K562 (cell line): ENCODE data around the gene ABHD8. TPM values are rescaled to one million over a fixed set of nuclear protein-coding genes. Genes with fewer than 3 reads are reported as not detected.
A peak's percentile ranks its signal among the peaks of the same experiment; 100 is the strongest.

Experiments
- ATAC-seq: fragments of 200-7000 bp; cut with Tn5 transposase; 3 replicates; pipeline ENCODE4 v1.9.1; 2020; ENCODE audit warnings: moderate library complexity
- BruUV-seq: library from RNA; stranded (reverse); fragments of 400-500 nt; replicated peaks from 2 replicates; lab custom pipeline; 2021; lab: Mats Ljungman, UMichigan
- CTCF ChIA-PET: fragments of 300-600 bp; formaldehyde crosslinking; extraction: SDS; loops from one replicate; lab custom pipeline; 2021; ENCODE audit warnings: low intra/inter-chr PET ratio; lab: Yijun Ruan, JAX
- POLR2A ChIA-PET: fragments of 300-600, 350-650 bp; sonication (Branson Sonifier 250); formaldehyde crosslinking; extraction: SDS; loops from one replicate; lab custom pipeline; 2021; ENCODE audit warnings: antibody characterized with exemption, inconsistent platforms; lab: Yijun Ruan, JAX
- DNase-seq, 4 experiments: peaks; one replicate each; pipeline versions ENCODE4 v3.0.0 to v3.0.0-alpha.2; 2011 to 2018; ENCODE audit warnings: low spot score in 3 of 4, mixed read lengths in 3 of 4; ENCODE audit errors: extremely low read depth in 1 of 4
- FAIRE-seq: peaks from 2 replicates; lab custom pipeline; 2011; peaks lifted over from hg19 to GRCh38; lab: Jason Lieb, UNC
- H2AFZ ChIP-seq: 2 replicates; pipeline ENCODE4 v1.6.0; 2011; ENCODE audit warnings: low read depth, low read length, control low read depth, inconsistent platforms
- H3K27ac ChIP-seq: fragments of 200-600 bp; 3 replicates; pipeline ENCODE4 v1.8.0; 2011; ENCODE audit warnings: low read depth, mild to moderate bottlenecking, control low read depth, inconsistent platforms, low read length, moderate library complexity, mixed read lengths; ENCODE audit errors: extremely low read depth
- H3K27me3 ChIP-seq, 2 experiments: fragments of 300-600 bp in 1 of 2; 2 replicates in 1 of 2; 3 replicates in 1 of 2; pipeline versions ENCODE4 v1.6.0 to v1.8.0; 2011; ENCODE audit warnings: inconsistent platforms in 2 of 2, low read length in 2 of 2, mild to moderate bottlenecking in 1 of 2, mixed read lengths in 1 of 2, moderate library complexity in 1 of 2; ENCODE audit not compliant: control insufficient read depth in 2 of 2, insufficient read depth in 2 of 2
- H3K36me3 ChIP-seq: fragments of 300-600 bp; 3 replicates; pipeline ENCODE4 v1.8.0; 2011; ENCODE audit warnings: mild to moderate bottlenecking, low read length, inconsistent platforms; ENCODE audit not compliant: control insufficient read depth, insufficient read depth
- H3K4me1 ChIP-seq, 2 experiments: fragments of 200-600 bp in 1 of 2; replicated peaks in 1 of 2; 2 replicates in 1 of 2; 3 replicates in 1 of 2; pipeline versions ENCODE4 v1.5.1 to v1.8.0; 2011; ENCODE audit warnings: inconsistent platforms in 2 of 2, low read length in 2 of 2, mild to moderate bottlenecking in 1 of 2, mixed read lengths in 1 of 2, moderate library complexity in 1 of 2; ENCODE audit not compliant: control insufficient read depth in 2 of 2, insufficient read depth in 2 of 2
- H3K4me2 ChIP-seq: 2 replicates; pipeline ENCODE4 v1.6.1; 2011; ENCODE audit warnings: low read length, control low read depth, inconsistent platforms, mixed read lengths; ENCODE audit not compliant: insufficient read depth
- H3K4me3 ChIP-seq: fragments of 200-600 bp; sonication (generic), shearing (Covaris generic); 2 replicates; pipeline ENCODE4 v1.5.1; 2016; ENCODE audit warnings: control low read depth, inconsistent platforms
- H3K79me2 ChIP-seq: fragments of 200-600 bp; 3 replicates; pipeline ENCODE4 v1.8.0; 2011; ENCODE audit warnings: low read length, inconsistent platforms; ENCODE audit not compliant: control insufficient read depth, insufficient read depth
- H3K9ac ChIP-seq, 2 experiments: 2 replicates each; pipeline versions ENCODE4 v1.6.0 to v1.6.1; 2011; ENCODE audit warnings: low read depth in 2 of 2, low read length in 2 of 2, control low read depth in 1 of 2, inconsistent platforms in 1 of 2, mild to moderate bottlenecking in 1 of 2, mixed read lengths in 1 of 2; ENCODE audit not compliant: insufficient read depth in 1 of 2
- H3K9me1 ChIP-seq: one replicate; pipeline ENCODE4 v1.6.0; 2011; ENCODE audit warnings: inconsistent platforms, mild to moderate bottlenecking, low read length, moderate library complexity; ENCODE audit not compliant: control insufficient read depth, insufficient read depth
- H3K9me3 ChIP-seq: replicated peaks from 2 replicates; pipeline ENCODE4 v1.5.1; 2011; ENCODE audit warnings: low read depth, low read length, inconsistent platforms; ENCODE audit not compliant: control insufficient read depth, insufficient read depth
- H4K20me1 ChIP-seq: replicated peaks from 2 replicates; pipeline ENCODE4 v1.6.1; 2011; ENCODE audit warnings: low read length, inconsistent platforms, mixed read lengths; ENCODE audit not compliant: control insufficient read depth, insufficient read depth
- ARNT ChIP-seq, 2 experiments: fragments of 450-650 bp; IDR thresholded peaks; 2 replicates each; pipeline ENCODE4 v1.6.1; 2016; ENCODE audit warnings: mild to moderate bottlenecking in 1 of 2
- CREB5 ChIP-seq: fragments of 250-450 bp; sonication (Bioruptor Pico); IDR thresholded peaks from 2 replicates; pipeline ENCODE4 v1.5.0; 2020; ENCODE audit warnings: mild to moderate bottlenecking
- EZH2 ChIP-seq: IDR thresholded peaks from 2 replicates; pipeline ENCODE4 v1.6.1; 2012; ENCODE audit warnings: low read depth, mild to moderate bottlenecking, inconsistent platforms, low read length, borderline replicate concordance
- FIP1L1 ChIP-seq: fragments of 200-400 bp; formaldehyde crosslinking; IDR thresholded peaks from 2 replicates; pipeline ENCODE4 v1.6.1; 2018; ENCODE audit warnings: mild to moderate bottlenecking, low read depth, low read length; ENCODE audit not compliant: poor library complexity, severe bottlenecking
- GATA2 ChIP-seq: sonication (generic); formaldehyde crosslinking; IDR thresholded peaks from 2 replicates; pipeline ENCODE4 v1.4.0; 2020; ENCODE audit warnings: mild to moderate bottlenecking, missing genetic modification reagents
- GTF2A2 ChIP-seq: IDR thresholded peaks from 2 replicates; pipeline ENCODE4 v1.6.1; 2016; ENCODE audit warnings: mild to moderate bottlenecking, missing genetic modification characterization, missing compliant biosample characterization
- HNRNPK ChIP-seq: fragments of 200-400 bp; formaldehyde crosslinking; IDR thresholded peaks from one replicate; pipeline ENCODE4 v1.6.1; 2018; ENCODE audit warnings: mild to moderate bottlenecking, low read depth, low read length; ENCODE audit not compliant: poor library complexity, severe bottlenecking
- KAT2B ChIP-seq: IDR thresholded peaks from one replicate; pipeline ENCODE4 v1.6.1; 2012; ENCODE audit warnings: low read depth, mild to moderate bottlenecking, control low read depth, inconsistent platforms, low read length, moderate library complexity
- KDM5B ChIP-seq: fragments of 200-600 bp; sonication (generic); IDR thresholded peaks from 2 replicates; pipeline ENCODE4 v1.6.1; 2012; ENCODE audit warnings: low read depth, mild to moderate bottlenecking, moderate library complexity, low read length, control low read depth, inconsistent platforms; ENCODE audit not compliant: insufficient replicate concordance
- NFIC ChIP-seq: fragments of 450-650 bp; IDR thresholded peaks from 2 replicates; pipeline ENCODE4 v1.6.1; 2017; ENCODE audit warnings: mild to moderate bottlenecking, inconsistent platforms
- PHB2 ChIP-seq: fragments of 450-650 bp; IDR thresholded peaks from 2 replicates; pipeline ENCODE4 v1.6.1; 2017; ENCODE audit warnings: low read depth
- RBBP5 ChIP-seq: fragments of 200-600 bp; sonication (generic); IDR thresholded peaks from 2 replicates; pipeline ENCODE4 v1.6.1; 2012; ENCODE audit warnings: borderline replicate concordance, mild to moderate bottlenecking, low read length, control low read depth, inconsistent platforms; ENCODE audit not compliant: insufficient read depth, poor library complexity, severe bottlenecking
- RBFOX2 ChIP-seq: fragments of 200-400 bp; formaldehyde crosslinking; IDR thresholded peaks from 2 replicates; pipeline ENCODE4 v1.6.1; 2017; ENCODE audit warnings: low read depth, mild to moderate bottlenecking, low read length, moderate library complexity
- SAP30 ChIP-seq: fragments of 200-600 bp; sonication (generic); IDR thresholded peaks from 2 replicates; pipeline ENCODE4 v1.6.1; 2012; ENCODE audit warnings: borderline replicate concordance, low read depth, mild to moderate bottlenecking, moderate library complexity, low read length, control low read depth, inconsistent platforms; ENCODE audit not compliant: insufficient read depth, poor library complexity, severe bottlenecking
- ZBTB43 ChIP-seq: sonication (generic); formaldehyde crosslinking; IDR thresholded peaks from 2 replicates; pipeline ENCODE4 v1.8.0; 2023; ENCODE audit warnings: mild to moderate bottlenecking, missing genetic modification reagents
- ZBTB7A ChIP-seq: IDR thresholded peaks from 2 replicates; pipeline ENCODE4 v1.6.1; 2011; ENCODE audit warnings: low read depth, mild to moderate bottlenecking, low read length, moderate library complexity, borderline replicate concordance; ENCODE audit not compliant: control insufficient read depth
- ZKSCAN1 ChIP-seq: fragments of 150-350 bp; IDR thresholded peaks from 2 replicates; pipeline ENCODE4 v1.6.1; 2016; ENCODE audit warnings: low read depth, low read length
- ZNF165 ChIP-seq: fragments of 250-450 bp; sonication (Bioruptor Pico); IDR thresholded peaks from 2 replicates; pipeline ENCODE4 v1.4.0; 2020; ENCODE audit warnings: borderline replicate concordance
- ZNF57 ChIP-seq: fragments of 450-650 bp; formaldehyde crosslinking; IDR thresholded peaks from 2 replicates; pipeline ENCODE4 v1.4.0; 2020; ENCODE audit warnings: mild to moderate bottlenecking, moderate library complexity
- WGBS: fragments of 100-300 bp; shearing (Covaris generic); methylation state at CpG from one replicate; pipeline ENCODE4 v1.1.6; 2016; ENCODE audit warnings: low coverage, mixed read lengths; ENCODE audit not compliant: insufficient coverage; ENCODE audit errors: missing lambda C conversion rate; 5-methylcytosine and 5-hydroxymethylcytosine counted together
- in situ Hi-C: fragments of 300-500 bp; cut with MboI; formaldehyde crosslinking; loops from 4 replicates; pipeline ENCODE4 v1.15.0; 2018; ENCODE audit warnings: inconsistent platforms, mixed read lengths
- intact Hi-C: fragments of 100-400 bp; cut with micrococcal nuclease; formaldehyde crosslinking; loops from 2 replicates; pipeline ENCODE4 v1.14.2; 2022
- polyA plus RNA-seq, 8 experiments: library from polyadenylated mRNA; depleted of rRNA in 4 of 8; stranded (reverse) in 5 of 8; unstranded in 3 of 8; fragments of >200 nt; fragmentation: Nextera tagmentation in 2 of 8; fragmentation: Illumina TruSeq in 1 of 8; extraction: Ambion mirVana in 2 of 8; extraction: Trizol in 1 of 8; gene quantifications; 2 replicates each; pipeline versions ENCODE4 v1.2.1 to v1.2.3, GENCODE V29; 2011 to 2014; ENCODE audit warnings: inconsistent platforms in 1 of 8, missing spikeins in 1 of 8
- total RNA-seq, 7 experiments: library from RNA; depleted of rRNA in 6 of 7; stranded (reverse); fragments of >200 nt in 6 of 7; fragmentation: Illumina TruSeq in 2 of 7; extraction: Trizol in 2 of 7; gene quantifications; 2 replicates each; pipeline versions ENCODE4 v1.2.1 to v1.2.3, GENCODE V29; 2011 to 2021; ENCODE audit warnings: low replicate concordance in 1 of 7

ABHD8 gene
- total and polyA plus RNA-seq, 9 of the 15 experiments (the other 6 are each of a cell fraction or from before 2014, with no cell fraction given): 0.04 to 6.6 (median 2.0) TPM; not detected in 1

GRCh38 chr19:17260842-17261325, 42.3 kb downstream of the ABHD8 start:
- Histone ChIP-seq H3K27ac (peak overlapping the region; percentile 43; the same call in 2 of the 3 replicates), H3K9me1 (no peaks in the 10 kb centered on the region), H3K36me3 (no peaks in the 10 kb centered on the region), H2AFZ (peak overlapping the region; percentile 95), H3K9me3 (no peaks in the 10 kb centered on the region), H3K27me3 (no peaks in the 10 kb centered on the region), H3K79me2 (no peaks in the 10 kb centered on the region), H3K4me2 (peak overlapping the region; percentile 23; the same call in 1 of the 2 replicates), H3K4me1 (peaks cover 3 to 17% of the 10 kb centered on the region in 2 experiments; a peak in 3 of 5 replicates), H4K20me1 (no peaks in the 10 kb centered on the region), H3K4me3 (no peak overlapping the region), H3K9ac (peak overlapping the region; percentile 24 to 83; a peak in 2 of 4 replicates)
- peak; percentile 90 to 94 (median 90) for DNase-seq
- POLR2A ChIA-PET: interaction anchor here (0.7 to 1.1 kb wide), 5 partner anchors 12 to 161 kb away, joined by 3 to 4 read pairs (median 3); no protein-coding TSS in a partner anchor
- peak; percentile 96 for FAIRE-seq
- ATAC-seq: peak; percentile 99
- in situ Hi-C loops (no loop called here), intact Hi-C loops (loop anchor here (2.0 kb wide), 1 partner anchor 48 kb away; the partner anchor contains the start of gene DDA1)
- WGBS: under 1% methylated on average over 15 of the region's 15 CpGs
- CTCF ChIA-PET: interaction anchor here (0.9 to 2.0 kb wide), 3 partner anchors 21 to 194 kb away, joined by 4 to 7 read pairs (median 4); no protein-coding TSS in a partner anchor
- BruUV-seq: no TSS peak
- TF ChIP-seq KAT2B (no peak), GATA2 (CRISPR knock-in tag) (no peak), KDM5B (peak; percentile 55), NFIC (no peak), EZH2 (no peak), HNRNPK (no peak), ARNT (IDR thresholded peaks at IDR 0.05) (peak in 1 of 2 experiments; percentile 78; a peak in 2 of 4 replicates), PHB2 (no peak), ZNF165 (CRISPR knock-in tag) (no peak), ZNF57 (CRISPR knock-in tag) (no peak), ZBTB7A (peak; percentile 56; the same call in 1 of the 2 replicates), RBBP5 (peak; percentile 24), CREB5 (CRISPR knock-in tag) (no peak), ZBTB43 (no peak), FIP1L1 (no peak), GTF2A2 (tag) (no peak), ZKSCAN1 (no peak), RBFOX2 (peak; percentile 55), SAP30 (no peak)
